HS-5 (cell line): Measurements from ENCODE around the gene FOXO3.

Source experiments
- DNase-seq: peaks from one replicate; pipeline ENCODE4 v3.0.0-alpha.2; 2012; ENCODE audit warnings: low read depth

The FOXO3 gene

DNA sequence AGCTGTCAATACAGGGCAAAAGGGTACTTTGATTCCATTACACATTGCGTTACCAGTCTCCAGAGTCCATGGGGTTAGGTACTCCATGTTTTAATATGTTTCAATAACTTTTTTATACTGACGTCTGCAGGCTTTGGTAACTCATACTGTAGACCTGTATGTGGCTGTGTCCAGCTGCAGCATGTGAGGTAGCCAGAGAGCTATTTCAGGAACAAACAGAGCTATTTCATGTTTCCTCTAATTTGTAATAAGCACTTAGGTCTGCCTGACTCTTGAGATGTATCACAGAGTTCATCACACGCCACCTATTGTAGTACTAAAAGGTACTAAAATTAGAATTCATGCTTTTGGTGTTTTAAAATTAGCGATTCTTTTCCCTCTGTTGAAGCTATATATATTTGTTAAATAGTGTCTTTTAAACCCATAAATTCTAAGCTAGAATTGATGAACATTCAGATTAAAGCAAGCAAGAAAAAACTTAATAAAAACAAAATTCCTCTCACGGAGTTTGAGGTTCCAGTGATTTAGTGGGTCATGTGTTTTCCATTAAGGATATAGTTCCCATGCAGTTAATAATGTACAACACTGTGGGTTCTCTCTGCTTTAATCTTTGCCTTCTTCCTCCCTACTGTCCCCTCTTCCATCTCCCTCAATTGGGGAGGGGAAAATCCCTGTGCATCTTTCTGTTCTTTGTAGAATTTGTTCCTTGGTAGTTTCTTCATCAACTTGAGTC is 37.0 kb downstream of the FOXO3 start:
- DNase-seq, result no peak

DNA sequence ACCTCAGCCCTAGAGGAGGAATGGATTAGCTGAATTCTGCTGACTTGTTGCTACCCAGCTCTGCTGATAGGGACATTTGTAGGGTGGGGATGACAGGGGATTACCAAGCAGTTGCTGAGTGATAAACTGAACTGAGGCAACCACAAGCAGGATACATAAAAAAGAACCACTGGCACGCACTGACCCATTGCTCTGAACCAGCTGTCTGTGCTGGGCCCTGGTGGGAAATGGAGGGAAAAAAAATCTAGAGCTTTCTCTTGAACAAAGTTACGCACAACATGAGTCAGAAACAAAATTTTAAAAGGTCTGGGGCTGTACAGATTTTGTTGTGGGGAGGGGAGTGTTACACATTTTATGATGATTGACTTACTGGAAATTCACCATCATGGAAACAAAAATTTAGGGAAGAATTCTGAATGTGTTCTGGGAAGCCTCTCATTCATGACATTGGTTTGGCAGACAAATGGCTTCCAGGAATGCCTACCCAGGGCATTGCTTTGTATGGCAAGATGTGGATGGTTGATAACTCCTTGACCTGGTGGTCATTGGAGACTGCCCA is 37.7 kb downstream of the FOXO3 start:
- no peak for DNase-seq

DNA sequence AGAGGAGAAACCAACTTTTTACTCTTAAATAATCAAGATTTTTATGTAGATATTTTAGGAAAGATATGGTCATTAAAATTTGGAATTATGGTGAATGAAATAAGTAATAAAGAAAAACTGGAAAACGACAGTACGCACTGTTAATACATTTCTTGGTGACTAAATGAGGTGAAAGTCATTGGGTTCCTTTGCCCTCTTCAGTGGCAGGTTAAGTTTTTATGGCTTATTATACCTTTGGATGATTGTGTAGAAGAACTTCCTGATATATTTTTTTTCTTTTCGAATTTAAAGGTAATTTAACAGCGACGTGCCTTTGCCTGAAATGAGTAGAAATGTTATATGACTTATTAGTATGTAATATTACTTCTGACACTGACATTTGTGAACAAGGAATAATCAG is 43.4 kb downstream of the FOXO3 start:
- no peak for DNase-seq

DNA sequence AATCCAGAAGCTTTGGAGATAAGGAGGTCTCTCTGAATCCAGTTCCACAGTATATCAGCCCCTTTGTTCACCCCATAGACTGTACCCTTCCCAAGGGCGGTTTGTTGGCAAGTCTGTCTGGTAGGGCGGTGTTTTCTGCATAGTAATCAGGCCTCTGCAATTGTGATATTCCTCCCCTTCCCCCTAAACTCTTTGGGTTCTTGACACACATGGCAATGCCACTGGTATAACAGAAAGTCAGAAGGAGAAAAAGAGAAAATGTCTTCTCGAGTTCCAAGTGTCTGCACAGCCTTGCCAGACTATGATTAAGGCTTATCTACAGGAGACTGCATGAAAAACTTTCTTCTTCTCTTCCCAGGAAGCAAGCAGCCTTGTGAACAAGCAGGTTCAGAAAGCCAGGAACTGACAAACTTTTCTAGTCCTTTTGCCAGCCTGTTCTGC is 45.6 kb downstream of the FOXO3 start:
- DNase-seq, result no peak

DNA sequence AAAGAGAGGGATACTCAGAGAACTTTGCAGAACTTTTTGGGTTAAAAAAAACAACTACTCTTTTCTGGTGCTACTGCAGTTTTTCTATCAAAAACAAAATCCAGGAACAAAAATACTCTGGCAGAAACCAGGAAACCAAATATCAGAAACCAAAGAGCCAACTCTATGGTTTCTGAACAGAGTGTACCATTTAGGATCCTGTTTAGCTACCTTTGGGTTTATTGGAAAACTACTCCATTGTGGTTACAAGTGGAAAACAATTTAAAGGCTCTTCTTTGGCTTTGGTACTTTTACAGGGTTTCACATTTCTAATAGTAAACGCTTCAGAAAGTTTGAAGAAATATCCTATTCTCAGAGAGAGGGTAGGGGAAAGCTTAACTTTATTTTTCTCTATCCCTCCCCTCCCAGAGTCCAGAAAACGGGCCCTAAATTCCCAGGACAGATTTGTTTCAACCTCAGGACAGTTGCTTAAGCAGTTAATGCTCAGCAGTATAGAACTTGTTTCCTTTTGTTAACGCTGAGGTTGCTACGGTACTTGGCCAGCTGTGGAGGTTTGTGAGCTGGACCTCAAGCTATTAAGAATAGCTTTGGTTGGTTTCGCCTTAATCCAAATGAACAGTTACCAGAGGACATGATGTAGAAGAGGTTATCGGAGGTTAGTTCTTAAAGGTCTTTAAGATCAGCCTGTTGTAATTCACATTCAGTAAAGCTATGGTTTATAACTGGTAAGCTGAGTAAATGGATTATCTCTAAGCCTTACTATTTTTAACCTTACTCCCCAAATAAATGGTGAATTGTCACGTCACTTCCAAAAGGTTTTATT is 47.9 kb downstream of the FOXO3 start:
- DNase-seq, result no peak

DNA sequence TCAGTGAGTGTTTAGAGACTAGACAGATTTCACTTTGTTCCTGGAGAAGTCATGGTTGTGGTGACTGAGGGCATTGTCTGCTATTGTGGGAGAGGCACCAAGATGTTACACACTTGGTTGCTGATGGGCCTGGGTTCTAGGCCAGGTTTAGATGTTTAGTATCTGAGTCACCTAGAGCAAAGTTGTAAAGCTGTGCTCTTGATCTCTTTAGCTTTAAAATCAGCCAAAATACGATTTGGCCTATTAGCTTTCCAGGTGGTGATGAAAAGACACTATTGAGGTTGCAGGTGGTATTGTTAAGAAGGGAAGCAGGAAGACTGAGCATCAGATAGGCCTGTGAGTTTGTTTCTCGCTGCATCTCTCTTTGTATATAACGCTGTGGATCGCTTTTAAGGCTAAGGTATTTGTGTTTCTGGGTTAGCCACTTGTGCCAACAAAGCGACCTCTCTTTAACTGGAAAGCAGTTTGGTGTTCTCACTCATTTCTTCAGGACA is 48.6 kb downstream of the FOXO3 start:
- no peak for DNase-seq

DNA sequence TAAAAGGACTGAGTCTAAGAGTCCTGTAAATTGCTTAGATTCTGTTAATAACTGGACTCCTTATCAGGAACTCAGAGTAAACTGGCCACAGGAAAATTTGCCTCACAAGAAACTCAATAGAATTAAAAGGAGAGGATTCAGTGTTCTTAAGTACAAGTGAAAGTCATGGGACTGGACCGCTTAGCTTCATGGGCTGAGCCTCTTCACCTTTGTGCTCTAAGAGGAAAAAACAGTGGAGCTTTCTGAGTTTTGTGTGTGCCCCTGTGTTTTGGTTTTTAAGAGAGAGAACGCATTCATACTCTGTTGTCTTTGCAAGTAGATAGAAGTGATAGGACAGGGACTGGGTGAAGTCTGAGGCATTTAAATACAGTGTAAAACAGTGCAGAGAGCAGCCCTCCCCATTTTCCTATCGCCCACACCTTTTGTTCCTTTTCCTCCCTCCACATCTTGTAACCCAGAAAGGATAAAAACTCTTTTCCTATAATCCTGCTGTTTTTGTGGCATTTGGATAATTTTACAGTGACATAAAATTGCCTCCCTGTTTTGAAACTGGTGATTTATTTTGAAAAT is 49.6 kb downstream of the FOXO3 start:
- no peak for DNase-seq

DNA sequence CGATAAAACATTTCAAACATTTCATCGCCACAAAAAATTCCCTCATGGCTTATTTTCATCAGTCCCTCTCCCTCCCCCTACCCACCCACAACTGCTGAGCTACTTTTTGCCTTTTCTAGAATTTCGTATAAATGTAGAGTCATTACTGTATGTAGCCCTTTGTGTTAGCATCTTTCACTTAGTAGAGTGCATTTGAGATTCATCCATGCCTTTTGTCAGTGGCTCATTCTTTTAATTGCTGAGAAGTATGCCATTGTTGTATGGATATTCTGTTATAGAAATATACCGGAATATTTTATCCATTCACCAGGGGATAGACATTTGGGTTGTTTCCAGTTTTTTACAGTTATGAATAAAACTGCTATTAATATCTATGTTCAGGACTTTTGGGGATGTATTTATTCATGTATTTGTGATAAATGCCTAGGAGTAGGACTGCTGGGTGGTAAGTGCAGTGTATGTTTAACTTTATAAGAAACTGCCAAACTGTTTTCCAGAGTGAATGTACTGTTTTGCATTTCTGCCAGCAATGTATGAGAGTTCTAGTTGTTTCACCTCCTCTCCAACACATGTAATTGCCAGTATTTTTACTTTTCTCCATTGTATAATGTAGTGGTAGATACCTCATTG is 50.4 kb downstream of the FOXO3 start:
- DNase-seq, result no peak

DNA sequence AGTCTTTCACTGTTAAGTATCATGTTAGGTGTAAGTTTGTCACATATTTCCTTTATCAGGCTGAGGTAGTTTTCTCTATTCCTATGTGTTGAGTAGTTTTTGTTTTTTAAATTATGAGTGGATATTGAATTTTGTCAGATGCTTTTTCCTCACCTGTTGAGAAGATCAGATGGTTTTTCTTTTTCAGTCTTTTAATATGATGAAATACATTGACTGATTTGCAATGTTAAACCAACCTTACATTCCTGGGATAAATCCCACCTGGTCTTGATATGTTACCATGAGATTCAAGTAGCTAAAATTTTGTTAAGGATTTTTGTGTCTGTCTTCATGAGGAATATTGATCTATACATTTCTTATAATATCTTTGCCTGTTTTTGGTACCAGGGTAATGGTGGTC is 52.1 kb downstream of the FOXO3 start:
- no peak for DNase-seq

DNA sequence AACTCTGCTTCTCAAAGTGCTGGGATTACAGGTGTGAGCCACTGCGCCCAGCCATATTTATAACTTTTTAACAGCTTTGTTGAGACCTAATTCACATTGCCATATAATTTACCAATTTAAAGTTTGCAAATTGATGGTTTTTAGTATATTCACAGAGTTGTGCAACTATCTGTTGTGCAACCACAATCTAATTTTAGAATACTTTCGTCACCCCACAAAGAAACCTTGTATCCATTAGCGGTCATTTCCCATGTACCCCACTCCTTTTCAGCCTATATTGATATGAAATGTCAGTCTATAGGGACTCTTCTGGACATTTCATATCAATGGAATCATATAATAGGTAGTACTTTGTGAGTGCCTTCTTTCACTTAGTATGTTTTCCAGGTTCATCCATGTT is 55.8 kb downstream of the FOXO3 start:
- no peak for DNase-seq

DNA sequence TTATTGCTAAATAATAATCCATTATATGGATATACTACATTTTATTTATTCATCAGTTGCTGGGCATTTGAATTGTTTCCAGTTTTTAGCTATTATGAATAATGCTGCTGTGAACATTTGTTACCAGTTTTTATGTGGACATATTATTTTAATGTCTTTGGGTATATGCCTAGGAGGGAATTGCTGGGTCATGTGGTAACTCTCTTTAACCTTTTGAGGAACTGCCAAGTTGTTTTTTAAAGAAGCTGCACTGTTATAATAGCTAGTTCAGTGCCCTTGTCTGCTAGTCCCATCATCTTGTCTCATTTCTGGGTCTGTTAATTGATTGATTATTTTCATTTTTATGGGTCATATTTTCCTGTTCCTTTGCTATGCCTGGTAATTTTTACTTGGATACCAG is 56.3 kb downstream of the FOXO3 start:
- DNase-seq, result no peak

DNA sequence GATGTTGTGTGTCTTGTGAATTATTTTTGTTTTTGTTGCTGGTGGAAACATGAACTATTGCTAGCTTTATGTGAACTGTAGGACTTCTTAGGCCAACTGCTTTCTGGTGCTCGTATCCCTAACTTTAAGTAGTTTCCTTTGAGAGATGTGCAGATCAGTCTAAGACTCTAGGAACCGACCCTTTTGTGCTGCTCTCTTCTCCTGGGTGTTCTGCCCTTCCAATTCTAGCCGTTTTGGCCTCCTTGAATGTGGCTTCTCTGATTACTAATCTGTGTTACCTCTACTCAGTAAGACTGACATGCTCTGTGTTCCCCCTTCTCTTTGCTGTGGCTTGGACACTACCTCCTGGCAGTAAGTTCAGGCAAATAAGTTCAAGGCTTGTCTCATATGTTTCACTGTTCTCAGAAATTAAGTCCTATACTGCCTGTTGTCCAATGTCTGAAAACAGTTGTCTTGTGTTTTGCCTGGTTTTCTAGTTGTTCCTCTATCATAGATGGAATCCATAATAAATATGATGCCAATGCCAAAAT is 58.0 kb downstream of the FOXO3 start:
- no peak for DNase-seq

DNA sequence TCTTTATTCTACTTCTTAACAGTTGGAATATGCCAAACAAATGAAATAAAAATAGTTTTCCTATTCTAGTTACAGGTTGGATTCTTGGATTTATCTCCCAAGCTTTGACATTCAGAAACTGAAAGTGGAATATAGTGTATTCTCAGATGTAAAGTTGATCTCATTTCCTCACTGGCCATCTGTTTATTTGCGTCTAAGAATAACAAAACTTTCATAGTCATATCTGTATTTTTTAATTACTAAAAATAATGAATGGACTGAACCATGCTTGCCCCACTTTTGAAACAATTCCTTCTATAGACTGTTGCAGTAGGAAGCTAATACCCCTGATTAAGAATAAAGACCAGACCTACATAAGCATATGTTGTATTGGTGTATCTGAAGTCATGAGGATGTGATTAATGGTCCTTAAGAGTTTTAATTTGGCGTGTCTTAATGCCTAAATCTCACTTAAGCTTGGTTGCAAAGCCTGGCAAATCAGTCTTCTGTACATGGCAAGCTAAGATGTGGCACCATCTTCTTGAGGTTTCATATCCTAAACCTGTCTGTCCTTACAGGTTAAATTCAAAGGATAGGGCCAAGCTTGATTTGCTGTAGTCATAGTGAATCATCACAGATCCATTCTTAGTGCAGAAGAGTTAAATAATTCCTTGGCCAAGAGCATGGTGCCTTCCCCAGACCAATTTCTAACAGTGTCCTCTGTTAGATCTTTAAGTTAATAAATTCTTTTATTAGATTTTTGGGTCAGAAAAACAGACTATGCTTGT is 58.9 kb downstream of the FOXO3 start:
- no peak for DNase-seq

DNA sequence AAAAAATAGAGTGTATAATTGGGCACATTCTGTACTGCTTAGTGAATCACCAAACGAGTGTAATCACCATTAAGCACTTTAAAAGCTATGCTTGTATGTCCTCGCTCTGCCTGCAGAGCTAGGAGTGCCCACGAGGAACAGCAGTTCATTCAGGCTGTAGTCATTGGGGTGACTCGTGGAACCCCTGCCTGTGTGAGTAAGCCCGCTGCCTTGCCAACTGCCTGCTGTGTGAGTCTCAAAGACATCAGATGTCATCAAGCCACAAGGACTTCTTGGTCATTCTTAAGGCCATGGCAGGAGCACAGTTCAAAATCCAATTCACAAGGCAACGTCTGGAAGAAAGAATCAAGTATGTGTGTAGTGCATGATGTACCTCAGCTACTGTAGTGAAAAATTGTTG is 60.4 kb downstream of the FOXO3 start:
- DNase-seq, result peak; percentile 57

DNA sequence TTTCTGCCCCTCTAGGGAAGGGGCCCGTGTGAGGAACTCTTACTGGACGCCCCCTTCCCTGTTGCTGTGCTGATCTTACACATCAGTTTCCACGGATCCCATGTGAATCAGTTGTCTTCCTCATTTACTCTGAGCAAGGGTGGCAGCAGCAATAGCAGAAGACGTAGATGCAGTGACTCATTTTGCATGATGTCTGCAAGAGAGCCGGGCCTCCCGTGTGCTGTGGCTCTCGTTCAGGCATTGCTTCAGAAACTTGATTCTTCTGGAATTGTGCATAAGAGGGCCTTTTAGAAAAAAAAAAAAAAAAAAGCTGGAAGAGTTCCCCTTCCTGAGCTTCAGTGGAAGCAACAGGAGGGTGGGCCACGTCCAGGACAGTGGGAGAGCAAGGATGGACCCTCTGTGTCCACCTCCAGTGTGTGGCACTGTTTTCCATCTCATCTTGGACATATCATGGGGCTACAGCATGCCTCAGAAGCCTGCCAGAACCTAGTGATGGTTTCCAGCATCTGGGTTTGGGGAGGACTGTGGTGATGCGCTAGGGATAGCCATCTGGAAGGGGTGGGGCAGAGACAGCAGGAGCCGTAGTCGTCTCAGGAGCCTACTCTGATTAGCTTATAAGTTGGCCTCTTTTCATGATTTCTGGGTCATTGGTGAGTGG is 62.1 kb downstream of the FOXO3 start:
- DNase-seq, result peak; percentile 58

DNA sequence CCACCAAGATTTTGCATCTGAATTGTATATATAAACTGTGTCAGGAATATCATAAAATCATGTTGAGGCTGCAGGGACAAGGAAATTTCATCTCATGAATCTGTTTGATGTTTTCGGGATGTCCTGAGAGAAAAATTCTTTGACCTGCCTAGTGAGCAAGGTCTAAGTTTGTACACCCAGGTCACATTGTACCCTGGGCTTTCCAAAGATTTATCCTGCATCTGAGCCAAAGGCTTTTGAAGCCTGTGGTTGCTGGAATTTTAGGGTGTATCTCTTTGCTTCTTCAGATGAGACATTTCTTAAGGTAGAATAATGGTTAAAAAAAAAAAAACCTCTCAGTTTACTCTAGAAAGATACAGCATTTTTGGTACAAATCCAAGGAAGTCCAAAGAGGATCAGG is 63.3 kb downstream of the FOXO3 start:
- DNase-seq, result no peak

DNA sequence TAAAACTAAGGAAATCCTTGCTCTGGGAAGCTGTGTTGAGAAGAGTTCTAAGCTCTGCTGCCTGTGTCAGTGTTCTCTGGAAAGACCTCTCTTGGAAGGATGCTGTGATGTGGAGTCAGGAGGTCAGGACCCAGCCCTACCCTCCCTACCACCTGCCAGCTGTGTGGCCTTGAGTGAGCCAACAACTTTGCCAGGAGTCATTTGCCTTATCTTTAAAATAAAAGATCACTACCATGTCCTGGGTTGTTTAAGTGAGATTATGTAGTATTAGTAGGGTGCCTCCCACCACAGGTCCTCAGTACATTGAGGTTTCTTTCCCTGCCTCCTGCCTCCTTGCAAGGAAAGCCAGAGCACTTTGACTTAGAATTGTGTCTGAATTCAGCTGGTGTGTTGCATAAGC is 64.9 kb downstream of the FOXO3 start:
- no peak for DNase-seq

DNA sequence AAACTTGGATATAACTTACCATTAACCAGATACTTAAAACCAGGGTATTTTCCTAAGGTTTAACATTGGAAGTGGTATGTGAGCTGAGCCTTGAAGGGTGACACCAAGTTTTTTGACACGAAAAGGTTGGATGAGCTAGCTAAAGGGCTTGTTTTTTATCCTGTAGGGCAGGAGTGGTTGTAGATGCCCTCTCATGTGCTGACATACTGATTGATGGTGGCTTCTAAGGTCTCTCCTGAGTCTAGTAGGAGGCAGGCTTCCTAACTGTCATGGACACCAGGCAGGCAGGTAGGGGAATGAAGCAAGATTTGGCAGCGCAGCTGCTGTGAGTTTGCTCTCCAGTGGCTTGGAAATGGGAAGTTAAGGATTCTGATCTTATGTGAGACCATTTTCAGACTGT is 66.1 kb downstream of the FOXO3 start:
- DNase-seq, result no peak

DNA sequence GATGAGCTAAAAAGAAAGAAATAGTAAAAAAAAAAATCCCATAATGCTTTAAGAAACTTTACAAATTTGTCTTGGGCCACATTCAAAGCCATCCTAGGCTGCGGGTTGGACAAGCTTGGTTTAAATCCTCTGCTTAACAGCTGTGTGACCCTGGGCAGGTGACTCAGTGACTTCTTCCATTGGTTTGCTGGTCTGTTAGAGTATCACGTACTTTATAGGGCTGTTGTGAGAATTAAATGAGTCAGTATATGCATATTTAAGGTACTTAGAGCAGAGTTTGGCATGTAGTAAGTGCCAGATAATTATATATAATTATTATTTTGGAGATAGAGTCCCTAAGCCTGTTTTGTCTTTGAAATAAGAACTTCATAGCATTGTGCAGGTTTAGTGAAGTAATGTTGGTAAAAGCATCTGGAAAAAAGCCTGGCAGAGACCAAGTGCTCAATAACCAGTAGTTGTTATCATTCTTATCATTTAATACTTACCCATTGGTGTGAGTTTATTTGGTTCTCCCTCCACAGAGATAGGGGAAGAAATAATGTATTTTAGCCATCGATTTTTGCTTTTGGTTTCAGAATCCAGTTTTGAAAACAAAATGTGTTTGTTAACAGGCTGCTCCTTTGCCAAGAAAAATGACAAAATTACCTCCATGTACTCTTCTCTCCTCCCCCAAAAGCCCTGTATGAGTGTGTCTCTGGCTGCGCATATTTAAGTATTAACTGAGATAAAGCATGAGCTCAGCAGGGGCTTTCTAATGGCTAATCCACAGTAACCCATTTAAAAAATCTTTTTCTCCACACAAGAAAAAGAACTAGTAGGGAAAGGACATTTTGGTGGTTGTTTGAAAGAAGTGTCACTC is 67.2 kb downstream of the FOXO3 start:
- peak; percentile 41 for DNase-seq
